ENCODE data around the gene CAPN13. TPM values are rescaled to one million over a fixed set of nuclear protein-coding genes. Genes with fewer than 3 reads are reported as not detected.

CAPN13 gene
- total RNA-seq, 2 donors from 2014 or later, result 49.7 to 58.5 TPM

- no peak for ATAC-seq
These were observed 134.1 kb downstream of the CAPN13 start for GRCh38 chr2:30673127-30673526.

More at GRCh38 chr2:30673127-30673526, 134.1 kb downstream of the CAPN13 start:
- DNase-seq, result no peak
- intact Hi-C loops (cut with DNase I, micrococcal nuclease), result no loop called here

Measured in left colon (tissue), 2 donors.